Mesenteric fat pad (tissue), 1 donor: ENCODE results near the gene ACTRT2. TPM values are rescaled to one million over a fixed set of nuclear protein-coding genes. Genes with fewer than 3 reads are reported as not detected.

Experiments
- DNase-seq: peaks from one replicate; pipeline ENCODE4 v3.0.0-alpha.2; 2020; ENCODE audit warnings: low spot score
- total RNA-seq: library from RNA; stranded (reverse); fragmentation: NEBNext Ultra II Directional; extraction: Animal tissue kit (Norgen Biotek cat#: 25700); gene quantifications from one replicate; pipeline ENCODE4 v1.2.1, GENCODE V29; 2021
- donor health status: DM: yes; HTN: yes; CAD: no.

Gene ACTRT2
- total RNA-seq, 1 donor from 2014 or later: not detected

- peak; percentile 83 for DNase-seq
Observed at GRCh38 chr1:3029991-3030662, 8.9 kb downstream of the ACTRT2 start.

- DNase-seq: peak; percentile 87
Observed at GRCh38 chr1:3030663-3031381, 9.6 kb downstream of the ACTRT2 start.

- DNase-seq: peak; percentile 87
Observed at GRCh38 chr1:3031401-3032221, 10.3 kb downstream of the ACTRT2 start.

- peak; percentile 87 for DNase-seq
Observed at GRCh38 chr1:3032371-3033039, 11.2 kb downstream of the ACTRT2 start.

- peak; percentile 49 for DNase-seq
Observed at GRCh38 chr1:3033040-3033789, 11.9 kb downstream of the ACTRT2 start.

- peak; percentile 59 for DNase-seq
Observed at GRCh38 chr1:3033790-3034090, 12.5 kb downstream of the ACTRT2 start.

- peak; percentile 79 for DNase-seq
Observed at GRCh38 chr1:3034162-3034561, 12.9 kb downstream of the ACTRT2 start.

- peak; percentile 72 for DNase-seq
Observed at GRCh38 chr1:3034728-3035562, 13.7 kb downstream of the ACTRT2 start.

GRCh38 chr1:3035563-3036446 lies 14.5 kb downstream of the ACTRT2 start:
- DNase-seq: peak; percentile 86

- peak; percentile 67 for DNase-seq
Observed at GRCh38 chr1:3036447-3037280, 15.4 kb downstream of the ACTRT2 start.

GRCh38 chr1:3037281-3038040 lies 16.2 kb downstream of the ACTRT2 start:
- peak; percentile 88 for DNase-seq

GRCh38 chr1:3038113-3038551 lies 16.9 kb downstream of the ACTRT2 start:
- DNase-seq: peak; percentile 85

- peak; percentile 83 for DNase-seq
Observed at GRCh38 chr1:3038571-3039181, 17.4 kb downstream of the ACTRT2 start.

- DNase-seq: peak; percentile 53
Observed at GRCh38 chr1:3040004-3040403, 18.7 kb downstream of the ACTRT2 start.

- no peak for DNase-seq
Observed at GRCh38 chr1:3042481-3042880, 21.2 kb downstream of the ACTRT2 start.

- DNase-seq: peak; percentile 81
Observed at GRCh38 chr1:3049164-3049563, 27.9 kb downstream of the ACTRT2 start.

GRCh38 chr1:3049905-3050304 lies 28.6 kb downstream of the ACTRT2 start:
- peak; percentile 80 for DNase-seq
